ENCODE data around the gene FAM83F. TPM values are rescaled to one million over a fixed set of nuclear protein-coding genes. Genes with fewer than 3 reads are reported as not detected.

FAM83F gene
- total and polyA plus RNA-seq, 2 donors (not counting 1 experiment from before 2014, with no cell fraction given): 0.10 TPM; not detected in 1

DNA sequence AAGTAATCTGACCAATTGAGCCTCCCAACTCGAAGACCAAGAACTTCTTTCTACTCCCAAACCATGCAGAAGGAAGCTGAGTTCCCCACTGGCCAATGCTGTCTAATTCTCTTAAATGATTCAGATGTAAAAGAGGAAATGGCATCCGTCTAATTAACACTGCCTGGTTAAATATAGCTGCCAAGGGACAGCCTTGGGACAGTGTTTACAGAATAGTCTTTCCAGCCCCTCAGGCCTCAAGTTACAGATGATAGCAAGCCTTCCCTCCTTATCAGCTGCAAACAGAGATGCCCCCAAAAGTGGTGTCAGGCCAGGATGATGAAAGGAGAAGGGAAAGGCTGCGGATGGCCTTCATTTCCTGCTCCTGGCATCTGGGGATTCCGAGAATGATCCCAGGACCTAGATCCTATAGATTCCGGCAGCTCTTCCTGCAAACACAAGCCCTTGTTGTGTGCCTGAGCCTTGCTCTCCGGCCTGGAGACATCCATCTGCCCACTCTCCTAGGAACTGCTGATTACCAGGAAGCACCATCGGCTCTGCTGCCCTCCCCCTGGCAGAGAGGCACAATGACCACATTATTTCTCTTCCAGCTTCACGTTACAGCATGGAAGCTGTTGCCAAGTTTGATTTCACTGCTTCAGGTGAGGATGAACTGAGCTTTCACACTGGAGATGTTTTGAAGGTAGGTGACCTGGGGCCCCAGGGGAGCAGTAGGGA lies 48.1 kb upstream of the FAM83F start:
- CTCF ChIA-PET: interaction anchor here (0.6 to 3.5 kb wide), 8 partner anchors 10 to 672 kb away, joined by 3 to 17 read pairs (median 4); no protein-coding TSS in a partner anchor
- Histone ChIP-seq H3K4me3 (ENCODE audit: control extremely low read depth in 1 of 5, extremely low read depth in 1 of 5, insufficient read depth in 1 of 5, low read depth in 2 of 5, low read length in 4 of 5) (peak overlapping the region in 2 of 5 experiments; percentile 1 to 17), H3K9me3 (ENCODE audit: control extremely low read depth in 1 of 3, control insufficient read depth in 2 of 3, insufficient read depth in 1 of 3, low read length in 2 of 3) (no peaks in the 10 kb centered on the region), H4K20me1 (ENCODE audit: control insufficient read depth, insufficient read depth, low read length, poor library complexity, severe bottlenecking) (peaks cover 4% of the 10 kb centered on the region), H3K9ac (ENCODE audit: low read length) (peak overlapping the region; percentile 14), H3K27me3 (replicated peaks in 1 of 4; ENCODE audit: control extremely low read depth in 1 of 4, control insufficient read depth in 3 of 4, insufficient read depth in 4 of 4, low read length in 3 of 4) (no peaks in the 10 kb centered on the region), H2AFZ (ENCODE audit: insufficient read depth, low read depth, low read length, poor library complexity, severe bottlenecking) (no peak overlapping the region), H3K36me3 (replicated peaks in 1 of 2; ENCODE audit: control extremely low read depth in 1 of 2, control insufficient read depth in 1 of 2, extremely low read depth in 1 of 2, insufficient read depth in 2 of 2, low read length in 1 of 2) (peaks cover 0 to 9% of the 10 kb centered on the region in 2 experiments), H3K4me2 (replicated peaks; ENCODE audit: low read depth, low read length, poor library complexity, severe bottlenecking) (peak overlapping the region; percentile 61), H3K27ac (ENCODE audit: low read length in 2 of 2) (peak overlapping the region; percentile 23 to 40), H3K4me1 (ENCODE audit: control insufficient read depth in 2 of 2, insufficient read depth in 2 of 2, low read length in 2 of 2) (peaks cover 73 to 76% of the 10 kb centered on the region in 2 donors), H3K79me2 (ENCODE audit: control insufficient read depth, insufficient read depth, low read length) (peaks cover 38% of the 10 kb centered on the region)
- DNase-seq (peak; percentile 60), ATAC-seq (ENCODE audit: low read depth) (no peak)
- peak overlapping the region; percentile 76 for H3K4me3 Mint-ChIP-seq
- TF ChIP-seq EZH2 (IDR thresholded peaks at IDR 0.05; ENCODE audit: borderline replicate concordance, insufficient read depth, low read depth, low read length, poor library complexity, severe bottlenecking): no peak
- TF ChIP-seq CTCF (IDR thresholded peaks at IDR 0.05): no peak
- intact Hi-C loops (cut with micrococcal nuclease): no loop called here
- peak overlapping the region; percentile 57 for H3K27ac Mint-ChIP-seq
- H3K9me3 Mint-ChIP-seq (ENCODE audit: insufficient read depth): no peaks in the 10 kb centered on the region
- H3K4me1 Mint-ChIP-seq: peaks cover 70% of the 10 kb centered on the region
- H3K27me3 Mint-ChIP-seq: no peaks in the 10 kb centered on the region
- WGBS (ENCODE audit: insufficient coverage): 97% methylated on average over 3 of the region's 8 CpGs
- POLR2A ChIA-PET: interaction anchor here (0.6 kb wide), 1 partner anchor 601 kb away, joined by 4 read pairs; no protein-coding TSS in a partner anchor
